Measurements from ENCODE around the gene SUFU.

The SUFU gene

DNA sequence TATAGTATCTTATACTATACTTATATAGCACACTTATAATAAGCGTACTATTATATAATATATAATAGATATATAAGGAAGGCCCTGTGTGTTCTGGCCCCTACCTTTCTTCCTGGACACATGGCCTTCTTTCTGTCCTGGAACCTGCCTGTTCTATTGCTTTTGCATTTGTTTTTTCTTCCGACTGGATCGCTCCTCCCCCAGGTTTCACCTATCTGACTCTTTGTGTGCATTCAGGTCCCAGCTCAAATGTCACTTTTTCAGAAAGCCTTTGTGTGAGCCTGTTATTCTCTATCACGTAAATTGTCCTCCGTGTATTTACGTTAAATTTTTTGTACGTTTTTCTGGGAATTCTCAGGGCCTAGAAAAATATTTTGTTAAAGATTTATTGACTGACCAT is 137.6 kb downstream of the SUFU start:
- Histone ChIP-seq H4K20me1 (ENCODE audit: insufficient read depth, low read length) (peaks cover 15% of the 10 kb centered on the region), H2AFZ (ENCODE audit: low read depth, low read length) (peak overlapping the region; percentile 87), H3K36me3 (ENCODE audit: insufficient read depth, low read length) (peaks cover 5% of the 10 kb centered on the region), H3K4me2 (ENCODE audit: insufficient read depth, low read length) (peak overlapping the region; percentile 73), H3K27me3 (ENCODE audit: insufficient read depth, low read length, poor library complexity) (no peaks in the 10 kb centered on the region), H3K27ac (ENCODE audit: low read length) (peak overlapping the region; percentile 88), H3K79me2 (ENCODE audit: insufficient read depth, low read length) (peaks cover 39% of the 10 kb centered on the region), H3K9me3 (ENCODE audit: insufficient read depth, low read length, severe bottlenecking) (no peaks in the 10 kb centered on the region), H3K9ac (ENCODE audit: low read depth, low read length) (peak overlapping the region; percentile 97), H3K4me1 (ENCODE audit: insufficient read depth, low read length) (peaks cover 21% of the 10 kb centered on the region), H3K4me3 (ENCODE audit: low read depth in 1 of 2, low read length in 2 of 2) (peak overlapping the region; percentile 27 to 63; a peak in 3 of 4 replicates)
- no peak for ATAC-seq (ENCODE audit: insufficient read depth, low read depth)
- no peak for DNase-seq
- TF ChIP-seq, protein P1, sequence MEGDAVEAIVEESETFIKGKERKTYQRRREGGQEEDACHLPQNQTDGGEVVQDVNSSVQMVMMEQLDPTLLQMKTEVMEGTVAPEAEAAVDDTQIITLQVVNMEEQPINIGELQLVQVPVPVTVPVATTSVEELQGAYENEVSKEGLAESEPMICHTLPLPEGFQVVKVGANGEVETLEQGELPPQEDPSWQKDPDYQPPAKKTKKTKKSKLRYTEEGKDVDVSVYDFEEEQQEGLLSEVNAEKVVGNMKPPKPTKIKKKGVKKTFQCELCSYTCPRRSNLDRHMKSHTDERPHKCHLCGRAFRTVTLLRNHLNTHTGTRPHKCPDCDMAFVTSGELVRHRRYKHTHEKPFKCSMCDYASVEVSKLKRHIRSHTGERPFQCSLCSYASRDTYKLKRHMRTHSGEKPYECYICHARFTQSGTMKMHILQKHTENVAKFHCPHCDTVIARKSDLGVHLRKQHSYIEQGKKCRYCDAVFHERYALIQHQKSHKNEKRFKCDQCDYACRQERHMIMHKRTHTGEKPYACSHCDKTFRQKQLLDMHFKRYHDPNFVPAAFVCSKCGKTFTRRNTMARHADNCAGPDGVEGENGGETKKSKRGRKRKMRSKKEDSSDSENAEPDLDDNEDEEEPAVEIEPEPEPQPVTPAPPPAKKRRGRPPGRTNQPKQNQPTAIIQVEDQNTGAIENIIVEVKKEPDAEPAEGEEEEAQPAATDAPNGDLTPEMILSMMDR (IDR thresholded peaks at IDR 0.05; ENCODE audit: borderline replicate concordance, extremely low read depth, low read length, poor library complexity, severe bottlenecking) = no peak
- TF ChIP-seq EZH2 (IDR thresholded peaks at IDR 0.05; ENCODE audit: borderline replicate concordance, low read depth, low read length, severe bottlenecking) = no peak

DNA sequence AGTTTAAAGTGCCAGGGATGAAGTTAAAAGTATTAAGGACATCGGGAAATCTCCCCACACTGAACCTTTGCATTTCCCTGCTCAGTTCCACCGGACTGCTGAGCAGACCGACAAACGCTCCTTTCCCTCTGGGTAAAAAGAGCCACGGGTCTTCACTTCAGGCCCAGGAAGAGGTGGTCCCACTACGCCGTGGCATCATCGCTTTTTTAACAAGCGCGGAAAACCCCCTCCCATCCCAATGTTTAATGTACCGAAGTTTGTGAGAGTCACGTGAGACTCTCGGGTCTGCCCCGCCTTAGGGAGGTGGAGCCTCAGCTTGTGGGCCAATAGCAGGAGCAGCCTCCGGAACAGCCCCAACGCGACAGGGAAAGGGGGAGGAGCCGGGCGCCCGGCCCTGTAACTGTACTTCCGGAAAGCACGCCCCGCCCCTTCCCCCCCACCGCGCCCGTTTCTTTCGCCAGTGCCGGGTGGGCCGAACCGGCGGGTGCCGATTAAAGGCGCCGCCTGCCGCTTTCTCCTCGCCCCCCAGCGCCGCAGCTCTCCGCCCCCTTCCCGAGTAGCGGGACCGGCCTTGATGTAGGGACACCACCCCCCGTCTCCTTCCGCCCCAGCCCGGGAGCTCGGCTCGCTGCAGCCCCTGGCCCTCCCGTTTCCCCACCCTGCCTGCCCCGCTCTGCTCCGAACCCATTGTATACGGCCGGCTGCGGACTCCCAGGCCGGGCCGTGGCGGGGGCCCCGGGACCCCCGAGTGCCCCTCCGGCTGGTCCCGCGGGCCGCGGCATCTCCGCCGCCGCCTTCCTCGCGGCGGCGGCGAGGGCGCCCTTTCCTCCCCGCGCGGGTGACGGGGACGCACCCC is 138.3 kb downstream of the SUFU start:
- TF ChIP-seq, protein P1 (IDR thresholded peaks at IDR 0.05; ENCODE audit: borderline replicate concordance, extremely low read depth, low read length, poor library complexity, severe bottlenecking) = no peak
- no peak for TF ChIP-seq EZH2 (IDR thresholded peaks at IDR 0.05; ENCODE audit: borderline replicate concordance, low read depth, low read length, severe bottlenecking)

DNA sequence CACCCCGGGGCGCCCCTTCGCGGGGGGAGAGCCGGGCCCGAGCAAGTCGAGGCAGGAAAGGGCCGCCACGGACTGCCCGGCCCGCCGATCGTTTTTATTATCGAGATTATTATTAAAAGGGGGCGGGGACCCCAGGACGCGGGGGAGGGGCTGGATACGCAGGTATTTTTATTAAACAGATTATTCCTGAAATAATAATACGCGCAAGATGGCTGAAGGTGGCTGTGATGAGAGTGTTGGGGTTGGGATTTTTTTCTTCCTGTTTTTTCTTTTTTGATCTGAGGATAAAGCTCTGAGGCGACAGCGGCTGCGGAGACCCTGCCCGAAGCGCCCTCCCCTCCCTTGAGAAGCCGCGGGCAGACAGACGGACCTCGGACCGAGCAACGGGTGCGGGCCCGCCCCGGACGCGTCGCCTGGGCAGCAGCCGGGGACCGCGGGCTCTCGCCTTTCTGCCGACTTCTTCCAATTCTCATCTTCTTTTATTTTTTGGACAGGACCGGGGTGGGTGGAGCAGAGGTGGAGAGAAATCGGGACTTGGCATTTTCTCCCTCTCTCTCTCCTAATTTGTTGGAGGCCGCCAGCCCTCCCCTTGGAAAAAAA is 139.1 kb downstream of the SUFU start:
- Histone ChIP-seq H3K9me3 (ENCODE audit: insufficient read depth, low read length, severe bottlenecking) (no peaks in the 10 kb centered on the region), H3K36me3 (ENCODE audit: insufficient read depth, low read length) (peaks cover 19% of the 10 kb centered on the region), H3K9ac (ENCODE audit: low read depth, low read length) (peak overlapping the region; percentile 97), H4K20me1 (ENCODE audit: insufficient read depth, low read length) (peaks cover 29% of the 10 kb centered on the region), H3K27me3 (ENCODE audit: insufficient read depth, low read length, poor library complexity) (no peaks in the 10 kb centered on the region), H3K4me3 (ENCODE audit: low read depth in 1 of 2, low read length in 2 of 2) (peak overlapping the region; percentile 75 to 97), H2AFZ (ENCODE audit: low read depth, low read length) (peak overlapping the region; percentile 78), H3K27ac (ENCODE audit: low read length) (peak overlapping the region; percentile 94), H3K79me2 (ENCODE audit: insufficient read depth, low read length) (peaks cover 53% of the 10 kb centered on the region), H3K4me2 (ENCODE audit: insufficient read depth, low read length) (peak overlapping the region; percentile 73), H3K4me1 (ENCODE audit: insufficient read depth, low read length) (peaks cover 36% of the 10 kb centered on the region)
- ATAC-seq (ENCODE audit: insufficient read depth, low read depth) (no peak), DNase-seq (peak; percentile 47)
- TF ChIP-seq, protein P1 (IDR thresholded peaks at IDR 0.05; ENCODE audit: borderline replicate concordance, extremely low read depth, low read length, poor library complexity, severe bottlenecking) = no peak
- no peak for TF ChIP-seq EZH2 (IDR thresholded peaks at IDR 0.05; ENCODE audit: borderline replicate concordance, low read depth, low read length, severe bottlenecking)

More for the DNA sequence above, 138.3 kb downstream of the SUFU start:
- DNase-seq (peak; percentile 99), ATAC-seq (ENCODE audit: insufficient read depth, low read depth) (peak; percentile 73)
- Histone ChIP-seq H3K27ac (ENCODE audit: low read length) (peak overlapping the region; percentile 94), H3K9me3 (ENCODE audit: insufficient read depth, low read length, severe bottlenecking) (no peaks in the 10 kb centered on the region), H3K4me2 (ENCODE audit: insufficient read depth, low read length) (peak overlapping the region; percentile 73), H2AFZ (ENCODE audit: low read depth, low read length) (peak overlapping the region; percentile 87), H3K4me3 (ENCODE audit: low read depth in 1 of 2, low read length in 2 of 2) (peak overlapping the region; percentile 75 to 97), H3K79me2 (ENCODE audit: insufficient read depth, low read length) (peaks cover 46% of the 10 kb centered on the region), H3K27me3 (ENCODE audit: insufficient read depth, low read length, poor library complexity) (no peaks in the 10 kb centered on the region), H3K36me3 (ENCODE audit: insufficient read depth, low read length) (peaks cover 12% of the 10 kb centered on the region), H4K20me1 (ENCODE audit: insufficient read depth, low read length) (peaks cover 22% of the 10 kb centered on the region), H3K4me1 (ENCODE audit: insufficient read depth, low read length) (peaks cover 28% of the 10 kb centered on the region), H3K9ac (ENCODE audit: low read depth, low read length) (peak overlapping the region; percentile 97)
